PC-3 (cell line): ENCODE measurements around the gene AANAT. TPM values are rescaled to one million over a fixed set of nuclear protein-coding genes. Genes with fewer than 3 reads are reported as not detected.

Experiments used
- ATAC-seq: fragments of 200-7000 bp; cut with Tn5 transposase; 2 replicates; pipeline ENCODE4 v1.9.1; 2020; ENCODE audit warnings: mild to moderate bottlenecking, moderate library complexity
- BruUV-seq: library from RNA; stranded (reverse); fragments of 400-500 nt; replicated peaks from 2 replicates; lab custom pipeline; 2021; lab: Mats Ljungman, UMichigan
- CTCF ChIA-PET: fragments of 300-600 bp; sonication (Branson Sonifier 250); formaldehyde crosslinking; loops from one replicate; lab custom pipeline; 2022; ENCODE audit warnings: antibody characterized with exemption; lab: Charles Lee
- POLR2A ChIA-PET: fragments of 300-600 bp; sonication (Branson Sonifier 250); formaldehyde crosslinking; loops from one replicate; lab custom pipeline; 2022; ENCODE audit warnings: antibody characterized with exemption; ENCODE audit not compliant: unreplicated experiment; lab: Charles Lee
- DNase-seq: peaks from one replicate; pipeline ENCODE4 v3.0.0-alpha.2; 2015
- H2AFZ ChIP-seq: fragments of 300-600 bp; sonication (generic); 2 replicates; pipeline ENCODE4 v1.6.0; 2016; ENCODE audit warnings: antibody characterized with exemption, low read length
- H3F3A ChIP-seq: fragments of 300-600 bp; sonication (generic); one replicate; pipeline ENCODE4 v1.6.0; 2017; ENCODE audit warnings: antibody characterized with exemption, low read length, control low read depth, mild to moderate bottlenecking; ENCODE audit not compliant: unreplicated experiment
- H3K27ac ChIP-seq: fragments of 300-600 bp; sonication (generic); 2 replicates; pipeline ENCODE4 v1.5.1; 2016; ENCODE audit warnings: mild to moderate bottlenecking, low read length
- H3K27me3 ChIP-seq: fragments of 300-600 bp; sonication (generic); 2 replicates; pipeline ENCODE4 v1.6.1; 2016; ENCODE audit warnings: low read length, mixed read lengths
- H3K36me3 ChIP-seq: fragments of 300-600 bp; sonication (generic); 2 replicates; pipeline ENCODE4 v1.6.1; 2016; ENCODE audit warnings: low read depth, mixed run types, low read length, mixed read lengths
- H3K4me1 ChIP-seq: fragments of 300-600 bp; sonication (generic); 2 replicates; pipeline ENCODE4 v1.5.1; 2016; ENCODE audit warnings: low read length; ENCODE audit not compliant: insufficient read depth
- H3K4me2 ChIP-seq: fragments of 300-600 bp; sonication (generic); 2 replicates; pipeline ENCODE4 v1.6.0; 2016; ENCODE audit warnings: low read length
- H3K4me3 ChIP-seq: fragments of 300-600 bp; sonication (generic); 2 replicates; pipeline ENCODE4 v1.5.1; 2016; ENCODE audit warnings: mild to moderate bottlenecking, low read length, mixed read lengths
- H3K79me2 ChIP-seq: fragments of 300-600 bp; sonication (generic); 2 replicates; pipeline ENCODE4 v1.6.1; 2017; ENCODE audit warnings: low read length, mixed read lengths
- H3K9ac ChIP-seq: fragments of 300-600 bp; sonication (generic); 2 replicates; pipeline ENCODE4 v1.6.0; 2016; ENCODE audit warnings: mild to moderate bottlenecking, low read length
- H3K9me2 ChIP-seq: fragments of 300-600 bp; sonication (generic); replicated peaks from 2 replicates; pipeline ENCODE4 v1.6.1; 2016; ENCODE audit warnings: mixed run types, low read length, mixed read lengths
- H3K9me3 ChIP-seq: fragments of 300-600 bp; sonication (generic); 2 replicates; pipeline ENCODE4 v1.6.1; 2016; ENCODE audit warnings: low read length, mixed read lengths
- H4K20me1 ChIP-seq: fragments of 300-600 bp; sonication (generic); 2 replicates; pipeline ENCODE4 v1.6.1; 2016; ENCODE audit warnings: low read length, mixed read lengths
- CTCF ChIP-seq: fragments of 300-600 bp; sonication (generic); conservative IDR thresholded peaks from 2 replicates; pipeline ENCODE4 v1.5.1; 2017; ENCODE audit warnings: antibody characterized with exemption, low read depth, mild to moderate bottlenecking, low read length
- EZH2 ChIP-seq: fragments of 300-600 bp; sonication (generic); IDR thresholded peaks from one replicate; pipeline ENCODE4 v1.6.1; 2017; ENCODE audit warnings: antibody characterized with exemption, mild to moderate bottlenecking, low read length; ENCODE audit not compliant: unreplicated experiment
- EZH2phosphoT487 ChIP-seq: fragments of 300-600 bp; sonication (generic); IDR thresholded peaks from 2 replicates; pipeline ENCODE4 v1.6.1; 2018; ENCODE audit warnings: mild to moderate bottlenecking, antibody characterized with exemption, low read length, borderline replicate concordance
- intact Hi-C: fragments of 100-400 bp; cut with micrococcal nuclease; formaldehyde crosslinking; loops from 2 replicates; pipeline ENCODE4 v1.9.0; 2023
- total RNA-seq: library from RNA; depleted of rRNA; stranded (reverse); fragments of >200 nt; gene quantifications from 2 replicates; pipeline ENCODE4 v1.2.3, GENCODE V29; 2014

AANAT gene
- total RNA-seq, 1 experiment from 2014 or later, result not detected

- no peaks in the 10 kb centered on the region for H3K9me2 ChIP-seq
- no peak for ATAC-seq
- no peaks in the 10 kb centered on the region for H3K36me3 ChIP-seq
- no peak overlapping the region for H3K27ac ChIP-seq
- H2AFZ ChIP-seq, result no peak overlapping the region
- TF ChIP-seq CTCF (no peak), EZH2phosphoT487 (no peak), EZH2 (no peak)
- H3K9ac ChIP-seq, result no peak overlapping the region
- ChIA-PET POLR2A (interaction anchor here (0.6 kb wide), 1 partner anchor 22 kb away, joined by 9 read pairs; no protein-coding TSS in a partner anchor), CTCF (no interaction called here)
- no peak overlapping the region for H3K4me2 ChIP-seq
- H3K4me1 ChIP-seq, result peaks cover 39% of the 10 kb centered on the region
- H3K9me3 ChIP-seq, result no peaks in the 10 kb centered on the region
- intact Hi-C loops, result no loop called here
- H3F3A ChIP-seq, result no peaks in the 10 kb centered on the region
- no peak overlapping the region for H3K4me3 ChIP-seq
- H3K27me3 ChIP-seq, result no peaks in the 10 kb centered on the region
- H4K20me1 ChIP-seq, result peaks cover 7% of the 10 kb centered on the region; the same call in 1 of the 2 replicates
- H3K79me2 ChIP-seq, result peaks cover 48% of the 10 kb centered on the region
- BruUV-seq, result no TSS peak
- no peak for DNase-seq
These were observed 28.4 kb downstream of the AANAT start for GRCh38 chr17:76495663-76496400.

GRCh38 chr17:76496464-76496863 lies 29.1 kb downstream of the AANAT start:
- Histone ChIP-seq H3F3A (no peaks in the 10 kb centered on the region), H3K4me2 (no peak overlapping the region), H3K36me3 (no peaks in the 10 kb centered on the region), H3K9ac (no peak overlapping the region), H2AFZ (no peak overlapping the region), H3K27ac (no peak overlapping the region), H3K4me1 (peaks cover 40% of the 10 kb centered on the region), H3K4me3 (no peak overlapping the region), H3K9me3 (no peaks in the 10 kb centered on the region), H4K20me1 (peaks cover 7% of the 10 kb centered on the region; the same call in 1 of the 2 replicates), H3K9me2 (no peaks in the 10 kb centered on the region), H3K27me3 (no peaks in the 10 kb centered on the region), H3K79me2 (peaks cover 51% of the 10 kb centered on the region)
- ATAC-seq, result no peak
- no TSS peak for BruUV-seq
- no peak for DNase-seq
- no peak for TF ChIP-seq EZH2phosphoT487
- no peak for TF ChIP-seq CTCF
- TF ChIP-seq EZH2, result no peak
- ChIA-PET POLR2A (no interaction called here), CTCF (no interaction called here)
- intact Hi-C loops, result no loop called here

DNA sequence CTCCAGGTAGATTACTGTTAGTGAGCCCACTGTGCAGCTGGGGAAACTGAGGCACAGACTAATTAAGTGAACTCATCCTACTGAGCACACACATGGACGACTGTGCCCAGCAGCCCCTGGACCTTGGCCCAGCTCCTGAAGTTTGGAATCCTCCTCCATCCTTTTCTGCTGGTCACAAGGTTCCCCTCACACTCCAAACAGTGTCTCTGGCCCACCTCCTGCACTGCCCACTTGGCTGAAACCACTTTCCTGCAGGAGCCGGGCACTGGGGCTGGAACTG lies 30.2 kb downstream of the AANAT start:
- peak overlapping the region; percentile 31 for H3K9ac ChIP-seq
- no peaks in the 10 kb centered on the region for H3K27me3 ChIP-seq
- no peaks in the 10 kb centered on the region for H3F3A ChIP-seq
- H3K36me3 ChIP-seq, result no peaks in the 10 kb centered on the region
- DNase-seq, result no peak
- no peak for TF ChIP-seq EZH2
- no peak for TF ChIP-seq CTCF
- no peak for TF ChIP-seq EZH2phosphoT487
- no peaks in the 10 kb centered on the region for H3K9me3 ChIP-seq
- ChIA-PET CTCF (interaction anchor here (0.6 kb wide), 1 partner anchor 113 kb away, joined by 3 read pairs; the partner anchor contains the start of gene SPHK1), POLR2A (interaction anchor here (0.5 to 0.6 kb wide), 2 partner anchors 30 to 257 kb away, joined by 3 to 5 read pairs; no protein-coding TSS in a partner anchor)
- peak overlapping the region; percentile 39 for H2AFZ ChIP-seq
- H3K4me2 ChIP-seq, result peak overlapping the region; percentile 83
- H4K20me1 ChIP-seq, result peaks cover 7% of the 10 kb centered on the region; the same call in 1 of the 2 replicates
- BruUV-seq, result no TSS peak
- intact Hi-C loops, result no loop called here
- peaks cover 44% of the 10 kb centered on the region for H3K4me1 ChIP-seq
- no peak for ATAC-seq
- peaks cover 51% of the 10 kb centered on the region for H3K79me2 ChIP-seq
- peak overlapping the region; percentile 62 for H3K27ac ChIP-seq
- no peaks in the 10 kb centered on the region for H3K9me2 ChIP-seq
- H3K4me3 ChIP-seq, result peak overlapping the region; percentile 98
